GM12875 (cell line): ENCODE measurements around the gene MED27.

ENCODE experiments used
- H3K4me3 ChIP-seq: one replicate; pipeline ENCODE4 v1.5.1; 2011; ENCODE audit warnings: low read depth, low read length, control low read depth
- TF ChIP-seq, protein P1 (sequence below): IDR thresholded peaks from 2 replicates; pipeline ENCODE4 v1.5.1; 2011; ENCODE audit warnings: low read depth, mild to moderate bottlenecking, control low read depth, inconsistent platforms, low read length, moderate library complexity, borderline replicate concordance; ENCODE audit not compliant: insufficient read depth

Gene MED27

DNA sequence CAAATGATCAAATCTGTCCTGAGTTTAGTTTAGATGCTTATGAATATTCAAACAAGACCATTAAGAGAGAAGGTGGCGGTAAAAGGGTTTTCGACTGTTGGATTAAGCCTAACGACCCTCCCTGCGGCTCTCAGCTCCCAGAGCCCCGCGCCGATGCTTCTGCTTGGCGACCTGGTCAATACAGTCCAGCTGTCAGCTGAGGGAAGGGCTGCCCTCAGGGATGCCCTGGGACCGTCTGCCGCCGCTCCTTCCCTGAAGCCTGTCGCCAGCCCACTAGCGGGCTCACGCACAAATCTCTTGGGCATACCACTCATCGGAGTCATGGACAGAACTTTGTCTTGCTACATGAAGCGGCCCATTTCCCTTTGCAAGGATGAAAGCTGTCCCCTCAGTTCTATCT is 203.2 kb downstream of the MED27 start:
- no peak overlapping the region for H3K4me3 ChIP-seq
- TF ChIP-seq, protein P1, sequence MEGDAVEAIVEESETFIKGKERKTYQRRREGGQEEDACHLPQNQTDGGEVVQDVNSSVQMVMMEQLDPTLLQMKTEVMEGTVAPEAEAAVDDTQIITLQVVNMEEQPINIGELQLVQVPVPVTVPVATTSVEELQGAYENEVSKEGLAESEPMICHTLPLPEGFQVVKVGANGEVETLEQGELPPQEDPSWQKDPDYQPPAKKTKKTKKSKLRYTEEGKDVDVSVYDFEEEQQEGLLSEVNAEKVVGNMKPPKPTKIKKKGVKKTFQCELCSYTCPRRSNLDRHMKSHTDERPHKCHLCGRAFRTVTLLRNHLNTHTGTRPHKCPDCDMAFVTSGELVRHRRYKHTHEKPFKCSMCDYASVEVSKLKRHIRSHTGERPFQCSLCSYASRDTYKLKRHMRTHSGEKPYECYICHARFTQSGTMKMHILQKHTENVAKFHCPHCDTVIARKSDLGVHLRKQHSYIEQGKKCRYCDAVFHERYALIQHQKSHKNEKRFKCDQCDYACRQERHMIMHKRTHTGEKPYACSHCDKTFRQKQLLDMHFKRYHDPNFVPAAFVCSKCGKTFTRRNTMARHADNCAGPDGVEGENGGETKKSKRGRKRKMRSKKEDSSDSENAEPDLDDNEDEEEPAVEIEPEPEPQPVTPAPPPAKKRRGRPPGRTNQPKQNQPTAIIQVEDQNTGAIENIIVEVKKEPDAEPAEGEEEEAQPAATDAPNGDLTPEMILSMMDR, result no peak

DNA sequence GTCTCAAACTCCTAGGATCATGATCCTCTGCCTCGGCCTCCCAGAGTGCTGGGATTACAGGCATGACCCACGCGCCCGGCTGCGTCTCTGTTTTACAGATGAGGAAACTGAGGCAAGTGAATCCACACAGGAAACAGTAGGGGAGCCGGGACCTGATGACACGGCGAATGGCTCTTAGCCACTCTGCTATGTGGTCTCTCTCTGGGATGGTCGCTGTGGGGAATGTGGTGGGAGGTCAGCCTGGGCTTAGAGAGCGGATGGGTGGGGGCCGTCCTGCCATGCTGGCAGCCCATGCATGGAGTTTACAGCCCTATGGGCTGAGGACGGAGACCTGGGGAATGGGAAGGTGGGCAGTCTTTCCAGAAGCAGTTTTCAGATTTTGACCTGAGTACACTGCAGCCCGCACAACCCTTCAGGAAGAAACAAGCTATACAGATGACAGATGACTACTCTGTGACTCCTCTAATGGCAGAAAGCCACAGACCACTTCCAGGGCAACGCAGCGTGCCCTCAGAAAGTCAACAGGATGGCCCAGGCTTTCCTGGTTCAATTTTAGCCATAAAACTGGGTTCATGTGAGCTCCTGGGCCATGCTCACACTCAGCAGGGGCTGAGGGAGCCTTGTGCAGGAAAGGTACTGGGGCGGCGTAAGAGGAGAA is 203.7 kb downstream of the MED27 start:
- no peak overlapping the region for H3K4me3 ChIP-seq
- TF ChIP-seq, protein P1, result no peak

DNA sequence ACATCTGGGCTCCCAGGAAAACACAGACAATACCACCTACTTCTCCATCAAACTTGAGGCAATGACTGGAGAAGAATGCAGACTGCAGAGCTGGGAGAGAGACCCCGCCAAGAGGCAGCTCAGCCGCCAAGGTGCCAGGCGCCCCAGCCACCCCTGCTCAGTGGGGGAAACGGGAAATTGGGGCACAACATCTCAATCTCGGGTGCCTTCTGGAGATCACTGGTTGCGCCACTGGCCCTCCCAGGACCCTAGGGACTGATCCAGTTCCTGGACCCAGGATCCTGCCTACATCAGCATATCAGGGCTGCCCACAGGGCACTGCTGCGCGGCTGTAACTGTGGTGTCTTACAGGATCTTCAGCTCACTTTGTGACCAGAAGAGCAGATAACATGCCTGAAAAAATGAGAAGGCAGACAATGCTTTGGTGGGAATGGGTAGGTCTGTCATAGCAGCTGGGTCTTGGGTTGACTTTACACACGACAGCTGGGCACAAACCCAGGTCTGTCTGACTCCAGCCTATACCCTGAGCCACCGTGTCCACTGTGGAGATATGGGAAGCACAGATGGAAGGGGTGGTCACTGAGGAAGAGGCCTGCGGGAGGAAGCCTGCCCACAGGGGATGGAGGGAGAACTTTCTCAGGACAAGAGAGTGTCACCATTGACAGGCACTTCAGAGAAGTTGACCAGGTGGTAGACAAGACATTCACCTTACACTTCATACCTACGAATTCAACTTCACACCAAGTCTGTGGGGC is 204.6 kb downstream of the MED27 start:
- TF ChIP-seq, protein P1, result no peak

DNA sequence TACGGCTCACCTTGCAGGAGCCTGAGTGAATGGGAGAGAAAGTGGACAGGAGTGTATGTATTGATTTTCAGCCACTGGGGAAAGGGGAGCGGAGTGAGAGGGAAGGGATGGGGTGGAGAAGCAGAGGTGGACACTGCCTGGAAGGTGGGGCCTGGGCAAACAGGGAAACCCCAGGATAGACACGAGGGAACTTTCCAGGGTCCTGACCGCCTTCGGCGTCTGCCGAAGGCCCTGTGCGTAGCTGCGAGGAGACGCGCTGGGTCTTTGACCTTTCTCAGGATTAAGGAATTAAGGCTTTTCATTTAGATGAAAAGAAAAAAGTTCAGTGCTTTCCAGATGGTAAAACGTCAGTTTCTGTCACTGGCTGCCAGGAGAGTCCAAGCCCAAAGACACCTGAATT is 205.2 kb downstream of the MED27 start:
- TF ChIP-seq, protein P1, result no peak
- H3K4me3 ChIP-seq, result no peak overlapping the region

More for the DNA sequence above, 204.6 kb downstream of the MED27 start:
- H3K4me3 ChIP-seq, result no peak overlapping the region

DNA sequence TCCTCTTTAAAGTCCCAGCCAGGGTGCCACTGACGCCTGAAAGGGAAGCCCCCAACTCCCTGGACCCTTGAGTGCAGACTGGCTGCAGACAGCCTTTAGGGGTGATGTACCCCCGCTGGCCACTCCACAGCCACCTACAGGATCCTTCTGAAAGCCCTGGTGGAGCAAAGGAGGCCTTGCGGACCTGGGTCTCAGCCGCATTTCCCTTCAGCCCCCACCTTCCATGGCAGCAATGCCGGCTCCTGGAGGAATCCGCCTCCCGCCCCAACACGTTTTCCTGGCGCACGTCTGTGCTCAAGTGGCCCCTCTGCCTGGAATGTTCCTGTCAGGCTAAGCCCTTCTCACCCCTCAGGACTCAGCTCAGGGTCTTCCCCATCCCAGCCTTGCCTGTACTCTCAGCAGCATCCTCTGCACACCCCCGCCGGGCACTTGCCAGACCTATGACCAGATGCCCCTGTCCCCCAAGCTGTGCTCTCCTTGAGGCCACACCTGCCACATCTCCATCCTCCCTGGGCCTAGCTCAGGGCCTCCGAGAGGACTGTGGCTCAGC is 205.7 kb downstream of the MED27 start:
- no peak overlapping the region for H3K4me3 ChIP-seq
- TF ChIP-seq, protein P1, result no peak

DNA sequence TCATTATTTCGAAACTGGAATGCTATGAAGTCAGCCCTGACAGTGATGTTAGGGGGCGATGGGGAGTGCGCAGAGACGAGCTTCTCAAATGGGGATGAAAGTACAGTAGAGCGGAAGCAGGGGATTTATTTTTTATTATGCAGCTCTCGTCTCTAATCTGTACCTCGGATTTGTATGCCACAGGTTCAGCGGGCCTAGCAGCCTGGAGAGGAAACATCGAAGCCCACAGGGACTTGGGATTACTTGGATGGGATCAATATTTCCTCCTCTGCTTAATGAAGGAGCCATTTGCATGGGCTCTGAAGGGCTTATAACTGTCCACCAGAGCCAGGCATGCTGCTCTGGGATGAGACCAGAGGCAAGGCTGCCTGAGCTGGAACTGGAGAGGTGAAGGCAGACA is 206.3 kb downstream of the MED27 start:
- TF ChIP-seq, protein P1, result no peak
- H3K4me3 ChIP-seq, result no peak overlapping the region
